Measurements from ENCODE around the gene CDC7. TPM values are rescaled to one million over a fixed set of nuclear protein-coding genes. Genes with fewer than 3 reads are reported as not detected.

The CDC7 gene
- total and polyA plus RNA-seq, 4 donors, result 3.6 to 8.3 (median 4.6) TPM

GRCh38 chr1:91510754-91511153 lies 10.1 kb downstream of the CDC7 start:
- DNase-seq, result no peak
- no peaks in the 10 kb centered on the region for H3K27me3 ChIP-seq (ENCODE audit: control insufficient read depth in 3 of 3, insufficient read depth in 3 of 3, low read length in 2 of 3)
- no peak for ATAC-seq (ENCODE audit: insufficient read depth, low FRiP score)
- H3K4me3 ChIP-seq, result no peak overlapping the region
- H3K27ac ChIP-seq (ENCODE audit: low read depth in 1 of 2, low read length in 1 of 2), result no peak overlapping the region
- H3K4me1 ChIP-seq (ENCODE audit: control insufficient read depth in 5 of 5, insufficient read depth in 5 of 5, low read length in 5 of 5), result peaks cover 0 to 28% (median 9%) of the 10 kb centered on the region in 5 donors
- WGBS, 2 donors, result 77 to 95% methylated on average over 1 of the region's 1 CpG
- no peaks in the 10 kb centered on the region for H3K9me3 ChIP-seq (ENCODE audit: control insufficient read depth in 4 of 4, insufficient read depth in 3 of 4, low read length in 3 of 4)
- H3K9ac ChIP-seq (ENCODE audit: insufficient read depth in 1 of 2, low read length in 2 of 2), result no peak overlapping the region
- H3K36me3 ChIP-seq (ENCODE audit: control insufficient read depth in 4 of 4, insufficient read depth in 4 of 4, low read length in 4 of 4), result peaks cover 0 to 8% (median 7%) of the 10 kb centered on the region in 4 donors
- no peak for TF ChIP-seq CTCF (IDR thresholded peaks at IDR 0.05; ENCODE audit: control extremely low read depth, extremely low read depth)

- H3K9me3 ChIP-seq (ENCODE audit: control insufficient read depth in 4 of 4, insufficient read depth in 3 of 4, low read length in 3 of 4), result no peaks in the 10 kb centered on the region
- H3K27ac ChIP-seq (ENCODE audit: low read depth in 1 of 2, low read length in 1 of 2), result no peak overlapping the region
- TF ChIP-seq CTCF (IDR thresholded peaks at IDR 0.05; ENCODE audit: control extremely low read depth, extremely low read depth), result peak; percentile 58
- no peak overlapping the region for H3K9ac ChIP-seq (ENCODE audit: insufficient read depth in 1 of 2, low read length in 2 of 2)
- DNase-seq (peak in 2 of 3 donors; percentile 83), ATAC-seq (ENCODE audit: insufficient read depth, low FRiP score) (no peak)
- H3K4me1 ChIP-seq (ENCODE audit: control insufficient read depth in 5 of 5, insufficient read depth in 5 of 5, low read length in 5 of 5), result peaks cover 0 to 28% (median 9%) of the 10 kb centered on the region in 5 donors
- H3K36me3 ChIP-seq (ENCODE audit: control insufficient read depth in 4 of 4, insufficient read depth in 4 of 4, low read length in 4 of 4), result peaks cover 0 to 8% (median 7%) of the 10 kb centered on the region in 4 donors
- H3K27me3 ChIP-seq (ENCODE audit: control insufficient read depth in 3 of 3, insufficient read depth in 3 of 3, low read length in 2 of 3), result no peaks in the 10 kb centered on the region
- no peak overlapping the region for H3K4me3 ChIP-seq
- WGBS, 2 donors, result 35 to 51% methylated on average over 3 of the region's 3 CpGs
Measured at GRCh38 chr1:91511386-91511785, 10.7 kb downstream of the CDC7 start.

- ATAC-seq (ENCODE audit: insufficient read depth, low FRiP score), result no peak
- Histone ChIP-seq H3K36me3 (ENCODE audit: control insufficient read depth in 4 of 4, insufficient read depth in 4 of 4, low read length in 4 of 4) (peaks cover 0 to 8% (median 7%) of the 10 kb centered on the region in 4 donors), H3K9me3 (ENCODE audit: control insufficient read depth in 4 of 4, insufficient read depth in 3 of 4, low read length in 3 of 4) (no peaks in the 10 kb centered on the region), H3K9ac (ENCODE audit: insufficient read depth in 1 of 2, low read length in 2 of 2) (peak overlapping the region in 1 of 2 donors; percentile 42), H3K4me1 (ENCODE audit: control insufficient read depth in 5 of 5, insufficient read depth in 5 of 5, low read length in 5 of 5) (peaks cover 0 to 28% (median 9%) of the 10 kb centered on the region in 5 donors), H3K27ac (ENCODE audit: low read depth in 1 of 2, low read length in 1 of 2) (no peak overlapping the region), H3K4me3 (no peak overlapping the region), H3K27me3 (ENCODE audit: control insufficient read depth in 3 of 3, insufficient read depth in 3 of 3, low read length in 2 of 3) (no peaks in the 10 kb centered on the region)
- no peak for TF ChIP-seq CTCF (IDR thresholded peaks at IDR 0.05; ENCODE audit: control extremely low read depth, extremely low read depth)
- peak in 2 of 3 donors; percentile 74 to 75 for DNase-seq
- WGBS, 2 donors, result 49 to 67% methylated on average over 2 of the region's 2 CpGs
Measured at GRCh38 chr1:91513160-91513559, 12.5 kb downstream of the CDC7 start.

DNA sequence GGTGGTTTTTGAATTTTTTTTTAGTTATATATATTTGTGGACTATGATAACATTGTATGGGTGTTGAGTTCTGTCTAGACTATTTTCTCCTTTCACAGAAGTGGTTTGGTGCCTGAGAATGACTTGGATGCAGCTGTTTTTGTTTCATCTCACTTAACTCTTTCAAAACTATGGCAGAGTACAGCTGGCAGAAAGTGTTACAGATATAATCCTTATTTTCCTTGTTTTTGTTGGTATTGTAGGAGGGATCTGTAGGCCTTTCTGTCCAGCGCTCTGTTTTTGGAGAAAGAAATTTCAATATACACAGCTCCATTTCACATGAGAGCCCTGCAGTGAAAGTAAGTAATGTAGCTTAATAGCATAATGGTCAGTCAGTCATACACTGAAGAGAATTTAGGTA lies 13.1 kb downstream of the CDC7 start:
- Histone ChIP-seq H3K27me3 (ENCODE audit: control insufficient read depth in 3 of 3, insufficient read depth in 3 of 3, low read length in 2 of 3) (no peaks in the 10 kb centered on the region), H3K9me3 (ENCODE audit: control insufficient read depth in 4 of 4, insufficient read depth in 3 of 4, low read length in 3 of 4) (no peaks in the 10 kb centered on the region), H3K27ac (ENCODE audit: low read depth in 1 of 2, low read length in 1 of 2) (no peak overlapping the region), H3K4me1 (ENCODE audit: control insufficient read depth in 5 of 5, insufficient read depth in 5 of 5, low read length in 5 of 5) (peaks cover 0 to 28% (median 9%) of the 10 kb centered on the region in 5 donors), H3K4me3 (no peak overlapping the region), H3K36me3 (ENCODE audit: control insufficient read depth in 4 of 4, insufficient read depth in 4 of 4, low read length in 4 of 4) (peaks cover 0 to 6% (median 6%) of the 10 kb centered on the region in 4 donors), H3K9ac (ENCODE audit: insufficient read depth in 1 of 2, low read length in 2 of 2) (peak overlapping the region in 1 of 2 donors; percentile 35)
- ATAC-seq (ENCODE audit: insufficient read depth, low FRiP score) (no peak), DNase-seq (peak in 2 of 3 donors; percentile 96)
- 82 to 88% methylated on average over 1 of the region's 1 CpG for WGBS, 2 donors
- no peak for TF ChIP-seq CTCF (IDR thresholded peaks at IDR 0.05; ENCODE audit: control extremely low read depth, extremely low read depth)

Measured in lung (tissue), 12 donors.